ENCODE results near the gene GCLC.
"Not testable (repeated sequence)": the region's sequence is repeated elsewhere in the genome, so short reads cannot be mapped to it uniquely, and the experiment has no call there.

Gene GCLC

DNA sequence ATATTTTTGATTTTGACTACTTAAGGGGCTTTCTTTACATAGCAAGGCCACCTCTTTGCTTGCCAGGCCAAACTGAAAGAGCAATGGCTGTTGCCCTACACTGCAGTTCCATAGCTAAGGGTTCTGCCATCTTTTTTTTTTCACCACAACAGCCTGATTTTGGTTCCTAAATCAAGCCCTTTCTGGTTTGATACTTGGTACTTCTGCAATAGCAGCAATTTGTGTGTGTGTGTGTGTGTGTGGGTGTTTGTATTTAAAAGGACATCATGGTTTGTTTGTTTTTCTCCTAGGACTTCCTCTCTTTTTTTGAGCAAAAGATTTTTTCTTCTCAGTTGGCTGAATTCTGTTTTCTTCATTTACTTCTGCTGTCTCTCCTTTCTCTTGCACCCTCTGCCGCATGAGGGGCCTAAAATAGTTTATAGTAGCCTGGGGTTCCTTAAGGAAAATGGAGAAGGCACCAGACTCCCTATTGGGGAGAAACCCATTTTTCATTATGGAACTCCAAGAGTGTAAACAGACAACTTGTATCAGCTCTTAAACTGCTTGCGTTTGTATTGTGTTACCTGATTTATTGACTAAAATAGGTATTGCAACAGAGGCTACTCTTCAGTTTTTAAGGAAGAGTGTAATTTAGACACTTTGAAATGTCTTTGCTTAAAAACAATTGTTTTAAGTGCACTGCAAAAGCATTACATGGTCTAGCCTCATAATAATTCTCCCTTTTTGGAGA, 12.2 kb upstream of the GCLC start:
- no peak for DNase-seq

- not testable (repeated sequence) for DNase-seq
Measured at GRCh38 chr6:53553600-53553999, 8.7 kb upstream of the GCLC start.

GRCh38 chr6:53551681-53552080, 6.8 kb upstream of the GCLC start:
- DNase-seq = not testable (repeated sequence)

GRCh38 chr6:53547811-53548496, 3.1 kb upstream of the GCLC start:
- DNase-seq = peak; percentile 94

DNA sequence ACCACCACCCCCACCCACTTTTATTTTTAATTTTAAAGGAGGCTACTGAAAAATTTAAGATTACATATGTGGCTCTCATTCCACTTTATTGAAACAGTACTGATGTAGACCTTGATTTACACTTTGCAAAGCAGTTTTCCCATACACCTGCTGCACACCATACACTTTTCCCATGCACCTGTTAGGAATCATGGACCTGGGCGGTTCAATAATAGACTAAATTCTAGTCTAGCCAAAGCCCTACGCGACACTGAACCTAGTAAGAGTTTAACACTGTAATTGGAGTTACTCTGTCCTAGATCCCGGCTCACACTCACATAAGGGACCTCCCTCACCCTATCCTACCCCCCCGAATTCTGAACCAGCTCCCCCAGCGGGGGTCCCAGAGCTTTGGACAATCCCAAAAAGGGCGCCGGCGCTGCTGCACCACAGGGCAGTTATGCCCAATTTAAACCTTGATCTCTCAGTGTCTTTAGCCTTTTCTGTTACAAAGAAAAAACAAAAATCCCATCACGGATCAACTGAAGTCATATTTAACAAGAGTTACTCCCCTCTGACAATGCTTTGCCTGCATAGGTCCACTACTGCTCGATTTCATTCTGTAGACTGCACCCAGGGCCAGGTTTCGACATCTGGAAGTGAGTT, 2.4 kb upstream of the GCLC start:
- DNase-seq = no peak

DNA sequence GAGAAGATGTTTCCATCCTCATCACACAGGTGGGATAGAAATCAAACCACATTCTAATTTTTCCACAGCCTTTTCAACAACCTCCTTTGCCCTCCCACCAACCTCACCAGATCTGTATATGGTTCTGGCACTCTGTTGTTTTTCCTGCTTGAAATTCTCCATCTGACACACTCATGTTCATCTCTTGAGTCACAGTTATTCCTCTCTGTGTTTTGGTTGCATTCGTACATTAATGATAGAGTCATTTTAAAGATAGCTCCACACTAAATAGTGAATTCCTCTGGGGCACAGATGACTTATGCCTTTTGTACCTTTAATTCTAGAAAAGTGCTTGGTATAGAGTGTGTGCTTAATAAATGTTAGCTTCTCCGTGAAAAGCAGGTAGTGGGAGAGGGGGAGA, 1.4 kb upstream of the GCLC start:
- no peak for DNase-seq

DNA sequence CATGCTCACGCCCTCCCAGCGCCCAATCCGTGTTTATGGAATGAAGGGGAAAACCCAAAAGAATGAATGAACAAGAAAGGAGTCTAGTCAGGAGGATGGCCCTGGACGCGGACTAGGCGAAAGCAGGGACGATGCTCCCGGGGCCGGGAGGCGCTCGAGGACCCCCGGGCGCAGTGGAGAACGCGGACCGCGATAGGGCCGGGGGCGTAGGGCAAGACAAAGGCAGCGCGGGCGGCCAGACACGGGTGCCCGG, 758 bp downstream of the GCLC start:
- DNase-seq = no peak

- no peak for DNase-seq
Measured at GRCh38 chr6:53543359-53544216, 1.3 kb downstream of the GCLC start.

GRCh38 chr6:53541900-53542299, 3.0 kb downstream of the GCLC start:
- DNase-seq = no peak

GRCh38 chr6:53540129-53540692, 4.7 kb downstream of the GCLC start:
- no peak for DNase-seq

- no peak for DNase-seq
Measured at GRCh38 chr6:53539561-53539960, 5.3 kb downstream of the GCLC start.

- DNase-seq = no peak
Measured at GRCh38 chr6:53536561-53536960, 8.3 kb downstream of the GCLC start.

DNA sequence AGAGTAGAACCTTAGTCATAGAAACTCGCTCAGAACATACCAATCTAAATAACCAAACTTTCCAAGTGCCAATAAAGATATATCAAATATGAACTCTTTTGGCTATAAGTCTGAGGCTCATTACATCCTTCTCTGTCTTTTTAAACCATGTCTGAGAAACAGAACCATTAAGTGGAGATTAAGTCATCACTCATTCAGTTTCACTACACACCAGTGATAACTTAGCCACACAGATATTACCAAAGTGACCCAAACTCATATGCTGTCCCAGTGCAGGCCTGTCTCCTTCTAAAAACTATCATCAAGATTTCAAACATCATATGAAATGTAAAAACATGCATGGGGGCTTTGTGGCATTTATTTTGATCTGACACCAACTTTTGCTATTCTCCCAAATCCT, 12.0 kb downstream of the GCLC start:
- no peak for DNase-seq

GRCh38 chr6:53532061-53532797, 12.7 kb downstream of the GCLC start:
- no peak for DNase-seq

GRCh38 chr6:53530780-53531386, 14.0 kb downstream of the GCLC start:
- no peak for DNase-seq

GRCh38 chr6:53530346-53530745, 14.6 kb downstream of the GCLC start:
- no peak for DNase-seq

- no peak for DNase-seq
Measured at GRCh38 chr6:53529324-53530036, 15.4 kb downstream of the GCLC start.

DNA sequence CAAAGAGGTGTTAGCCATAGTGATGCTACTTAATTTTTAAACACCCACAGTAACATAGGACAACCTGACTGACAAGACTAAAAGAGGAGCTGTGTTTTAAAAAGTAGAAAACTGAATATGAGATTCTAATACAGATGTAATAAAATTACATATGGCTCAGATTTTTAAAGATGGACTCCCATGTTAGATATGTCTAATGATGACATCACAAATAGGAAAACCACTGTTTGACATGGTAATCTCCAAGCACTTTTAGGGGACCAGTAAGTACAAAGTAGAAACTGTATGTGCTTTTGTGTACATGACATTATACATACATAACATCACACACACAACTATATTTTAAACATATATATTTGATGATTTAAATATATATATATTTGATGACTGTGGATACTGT, 16.8 kb downstream of the GCLC start:
- no peak for DNase-seq

GRCh38 chr6:53527249-53527765, 17.6 kb downstream of the GCLC start:
- no peak for DNase-seq

DNA sequence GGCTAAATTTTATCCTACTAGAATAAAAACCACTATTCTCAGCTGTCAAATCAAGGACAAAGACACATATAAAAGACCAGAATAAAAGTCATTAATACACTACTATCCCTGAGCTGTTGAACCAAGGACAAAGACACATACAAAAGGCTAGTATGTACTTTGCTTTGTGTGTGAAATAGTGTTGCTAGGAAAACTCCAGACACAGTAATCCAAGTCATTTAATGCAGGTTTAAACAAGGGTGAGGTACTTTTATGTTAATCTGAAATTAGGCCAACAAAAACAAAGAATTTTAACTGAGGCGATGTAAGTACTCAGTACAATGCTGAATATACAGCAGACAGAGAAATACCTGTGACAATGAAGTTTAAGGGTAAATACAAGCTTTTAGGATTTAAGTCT, 18.9 kb downstream of the GCLC start:
- DNase-seq = no peak

DNA sequence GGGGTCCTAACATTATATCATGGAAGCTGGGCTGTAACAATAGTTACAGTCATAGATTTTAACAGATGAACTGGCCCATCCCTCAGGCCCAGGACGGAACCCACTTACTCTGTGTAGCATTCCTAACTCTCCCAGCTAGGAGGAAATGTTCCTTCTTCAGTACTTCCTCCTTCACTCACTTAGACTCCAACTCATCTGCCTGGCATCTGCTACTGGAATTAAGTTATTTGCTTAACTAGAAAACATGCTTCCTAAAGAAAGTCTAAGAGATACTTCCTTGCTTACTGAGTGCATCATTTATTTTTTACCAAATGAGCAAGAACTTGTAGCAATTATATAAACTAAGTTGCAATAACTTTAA, 20.5 kb downstream of the GCLC start:
- no peak for DNase-seq

Data from T1000 (cell line).